ENCODE results near the gene NINL.

The NINL gene

DNA sequence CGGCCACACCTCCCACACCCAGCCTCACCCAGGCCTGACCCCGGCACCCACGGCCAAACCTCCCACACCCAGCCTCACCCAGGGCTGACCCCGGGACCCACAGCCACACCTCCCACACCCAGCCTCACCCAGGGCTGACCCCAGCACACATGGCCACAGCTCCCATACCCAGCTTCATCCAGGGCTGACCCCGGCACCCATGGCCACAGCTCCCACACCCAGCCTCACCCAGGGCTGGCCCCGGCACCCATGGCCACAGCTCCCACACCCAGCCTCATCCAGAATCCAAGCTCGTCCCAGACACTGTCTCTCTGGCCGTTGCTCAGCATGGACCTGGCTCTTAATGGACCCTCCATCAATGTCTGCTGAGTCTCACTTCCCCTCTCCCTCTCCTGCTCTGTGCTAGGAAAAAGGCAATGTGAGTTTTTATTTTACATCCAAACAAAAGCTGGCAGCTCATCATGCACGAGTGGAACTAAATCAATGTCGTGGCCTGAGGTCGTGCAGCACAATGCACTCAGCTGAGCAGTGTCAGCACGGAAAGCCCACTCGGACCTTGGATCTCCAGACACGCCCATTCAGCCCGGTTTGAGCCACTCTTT, 36.1 kb downstream of the NINL start:
- H3K4me2 ChIP-seq (ENCODE audit: low read length), result no peak overlapping the region
- no peak overlapping the region for H3K9ac ChIP-seq (ENCODE audit: low read depth, low read length)
- peaks cover 17% of the 10 kb centered on the region for H3K4me1 ChIP-seq (ENCODE audit: control insufficient read depth, insufficient read depth, low read length)
- no peak overlapping the region for H3K4me3 ChIP-seq (ENCODE audit: low read length)
- no peaks in the 10 kb centered on the region for H3K36me3 ChIP-seq (ENCODE audit: insufficient read depth, low read length)
- no peaks in the 10 kb centered on the region for H3K27me3 ChIP-seq (ENCODE audit: control insufficient read depth, insufficient read depth, low read length)
- H3K9me3 ChIP-seq (replicated peaks; ENCODE audit: low read length), result no peaks in the 10 kb centered on the region

DNA sequence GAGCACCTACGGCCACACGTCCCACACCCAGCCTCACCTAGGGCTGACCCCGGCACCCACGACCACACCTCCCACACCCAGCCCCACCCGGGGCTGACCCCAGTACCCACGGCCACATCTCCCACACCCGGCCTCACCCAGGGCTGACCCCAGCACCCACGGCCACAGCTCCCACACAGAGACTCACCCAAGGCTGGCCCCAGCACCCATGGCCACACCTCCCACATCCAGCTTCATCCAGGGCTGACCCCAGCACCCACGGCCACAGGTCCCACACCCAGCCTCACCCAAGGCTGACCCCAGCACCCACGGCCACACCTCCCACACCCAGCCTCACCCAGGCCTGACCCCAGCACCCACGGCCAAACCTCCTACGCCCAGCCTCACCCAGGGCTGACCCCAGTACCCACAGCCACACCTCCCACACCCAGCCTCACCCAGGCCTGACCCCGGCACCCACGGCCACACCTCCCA, 36.7 kb downstream of the NINL start:
- H3K9me3 ChIP-seq (replicated peaks; ENCODE audit: low read length), result no peaks in the 10 kb centered on the region
- no peaks in the 10 kb centered on the region for H3K27me3 ChIP-seq (ENCODE audit: control insufficient read depth, insufficient read depth, low read length)
- H3K9ac ChIP-seq (ENCODE audit: low read depth, low read length), result no peak overlapping the region
- no peak overlapping the region for H3K4me2 ChIP-seq (ENCODE audit: low read length)
- H3K36me3 ChIP-seq (ENCODE audit: insufficient read depth, low read length), result no peaks in the 10 kb centered on the region
- H3K4me3 ChIP-seq (ENCODE audit: low read length), result no peak overlapping the region
- H3K4me1 ChIP-seq (ENCODE audit: control insufficient read depth, insufficient read depth, low read length), result peaks cover 14% of the 10 kb centered on the region

GRCh38 chr20:25547999-25548398, 37.3 kb downstream of the NINL start:
- H3K27me3 ChIP-seq (ENCODE audit: control insufficient read depth, insufficient read depth, low read length), result no peaks in the 10 kb centered on the region
- no peak overlapping the region for H3K9ac ChIP-seq (ENCODE audit: low read depth, low read length)
- H3K4me1 ChIP-seq (ENCODE audit: control insufficient read depth, insufficient read depth, low read length), result peaks cover 18% of the 10 kb centered on the region
- H3K36me3 ChIP-seq (ENCODE audit: insufficient read depth, low read length), result no peaks in the 10 kb centered on the region
- H3K4me2 ChIP-seq (ENCODE audit: low read length), result no peak overlapping the region
- no peak overlapping the region for H3K4me3 ChIP-seq (ENCODE audit: low read length)
- no peaks in the 10 kb centered on the region for H3K9me3 ChIP-seq (replicated peaks; ENCODE audit: low read length)

DNA sequence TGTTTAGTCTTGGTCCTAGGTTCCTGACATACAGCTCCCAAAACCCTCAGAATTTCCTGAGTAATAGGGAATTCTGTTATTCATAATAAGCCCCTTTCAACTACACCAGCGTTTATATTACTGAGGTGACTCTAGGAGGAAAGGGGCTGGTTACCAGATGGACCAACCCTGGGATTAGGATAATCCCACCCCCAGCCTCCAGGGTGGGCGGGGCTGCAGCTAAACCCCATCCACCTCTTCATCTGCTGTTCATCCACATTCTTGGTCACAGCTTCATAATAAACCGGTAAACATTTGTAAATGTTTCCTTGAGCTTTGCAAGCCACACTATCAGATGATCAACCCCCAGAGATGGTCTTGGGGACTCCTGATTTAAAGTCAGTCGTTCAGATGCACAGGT, 38.3 kb downstream of the NINL start:
- Histone ChIP-seq H3K27me3 (ENCODE audit: control insufficient read depth, insufficient read depth, low read length) (no peaks in the 10 kb centered on the region), H3K4me1 (ENCODE audit: control insufficient read depth, insufficient read depth, low read length) (peaks cover 24% of the 10 kb centered on the region), H3K9me3 (replicated peaks; ENCODE audit: low read length) (no peaks in the 10 kb centered on the region), H3K36me3 (ENCODE audit: insufficient read depth, low read length) (no peaks in the 10 kb centered on the region), H3K4me3 (ENCODE audit: low read length) (no peak overlapping the region), H3K9ac (ENCODE audit: low read depth, low read length) (no peak overlapping the region), H3K4me2 (ENCODE audit: low read length) (no peak overlapping the region)

- H3K9me3 ChIP-seq (replicated peaks; ENCODE audit: low read length), result no peaks in the 10 kb centered on the region
- no peak overlapping the region for H3K4me2 ChIP-seq (ENCODE audit: low read length)
- H3K4me3 ChIP-seq (ENCODE audit: low read length), result no peak overlapping the region
- no peak overlapping the region for H3K9ac ChIP-seq (ENCODE audit: low read depth, low read length)
- peaks cover 30% of the 10 kb centered on the region for H3K4me1 ChIP-seq (ENCODE audit: control insufficient read depth, insufficient read depth, low read length)
- no peaks in the 10 kb centered on the region for H3K27me3 ChIP-seq (ENCODE audit: control insufficient read depth, insufficient read depth, low read length)
- H3K36me3 ChIP-seq (ENCODE audit: insufficient read depth, low read length), result no peaks in the 10 kb centered on the region
Measured at GRCh38 chr20:25546048-25546447, 39.3 kb downstream of the NINL start.

DNA sequence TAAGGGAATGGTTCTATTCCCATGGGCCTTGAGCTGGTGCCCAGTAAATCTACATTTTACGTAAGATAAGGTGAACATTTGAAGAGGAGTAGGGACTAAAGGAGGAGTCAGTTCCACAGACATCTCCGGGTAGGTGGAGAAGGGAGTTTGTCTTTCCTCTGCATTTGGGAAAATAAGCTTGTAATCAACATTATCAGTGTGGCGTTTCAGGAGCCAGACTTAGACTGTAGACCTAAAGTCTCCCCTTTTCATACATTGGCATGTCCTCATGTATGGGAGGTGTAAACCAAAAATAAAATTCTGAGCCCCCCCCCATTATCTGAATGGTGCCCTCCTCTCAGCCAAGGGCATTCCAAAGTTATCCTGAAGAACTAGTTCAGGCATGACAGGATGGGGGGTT, 40.2 kb downstream of the NINL start:
- H3K4me2 ChIP-seq (ENCODE audit: low read length), result no peak overlapping the region
- no peak overlapping the region for H3K4me3 ChIP-seq (ENCODE audit: low read length)
- no peaks in the 10 kb centered on the region for H3K9me3 ChIP-seq (replicated peaks; ENCODE audit: low read length)
- no peaks in the 10 kb centered on the region for H3K36me3 ChIP-seq (ENCODE audit: insufficient read depth, low read length)
- no peaks in the 10 kb centered on the region for H3K27me3 ChIP-seq (ENCODE audit: control insufficient read depth, insufficient read depth, low read length)
- no peak overlapping the region for H3K9ac ChIP-seq (ENCODE audit: low read depth, low read length)
- peaks cover 35% of the 10 kb centered on the region for H3K4me1 ChIP-seq (ENCODE audit: control insufficient read depth, insufficient read depth, low read length)

DNA sequence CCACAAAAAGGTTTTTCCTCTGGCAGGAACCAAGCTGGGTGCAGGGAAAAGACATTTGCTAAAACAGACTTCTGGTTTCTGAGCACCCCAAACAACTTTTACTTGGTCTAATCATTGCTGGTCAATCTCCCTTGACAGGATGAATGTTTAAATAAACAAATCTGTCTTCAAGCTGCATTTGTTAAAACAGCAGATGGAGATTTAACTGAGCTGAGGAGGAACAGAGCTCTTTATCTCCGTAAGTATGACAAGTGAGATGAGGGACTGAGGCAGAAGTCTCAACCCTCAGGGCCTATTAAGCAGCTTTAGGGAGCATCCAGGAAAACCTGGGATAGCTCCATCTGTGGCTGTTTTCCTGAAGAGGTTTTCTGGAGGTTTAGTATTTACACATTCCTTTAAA, 40.6 kb downstream of the NINL start:
- Histone ChIP-seq H3K4me2 (ENCODE audit: low read length) (no peak overlapping the region), H3K9ac (ENCODE audit: low read depth, low read length) (no peak overlapping the region), H3K36me3 (ENCODE audit: insufficient read depth, low read length) (no peaks in the 10 kb centered on the region), H3K9me3 (replicated peaks; ENCODE audit: low read length) (no peaks in the 10 kb centered on the region), H3K4me3 (ENCODE audit: low read length) (no peak overlapping the region), H3K4me1 (ENCODE audit: control insufficient read depth, insufficient read depth, low read length) (peaks cover 35% of the 10 kb centered on the region), H3K27me3 (ENCODE audit: control insufficient read depth, insufficient read depth, low read length) (no peaks in the 10 kb centered on the region)

DNA sequence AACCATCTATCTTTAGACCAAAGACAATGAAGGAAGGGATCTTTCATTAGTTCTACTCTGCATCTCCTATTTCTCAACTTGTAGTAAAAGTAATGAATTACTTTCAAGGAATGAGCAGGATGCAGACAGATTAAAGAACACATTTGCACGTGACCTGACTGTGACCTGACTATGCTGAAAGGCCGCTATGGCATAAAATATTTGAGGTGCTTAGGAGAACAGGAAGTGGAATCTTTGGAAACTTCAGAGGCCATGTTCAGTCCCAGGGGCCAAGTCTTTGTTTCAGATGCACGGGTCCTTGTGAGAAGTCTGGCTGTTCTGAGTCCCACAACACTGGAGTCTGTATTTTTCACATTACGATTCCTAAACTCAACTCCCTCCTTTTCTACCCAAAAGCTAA, 41.0 kb downstream of the NINL start:
- H3K27me3 ChIP-seq (ENCODE audit: control insufficient read depth, insufficient read depth, low read length), result no peaks in the 10 kb centered on the region
- peaks cover 35% of the 10 kb centered on the region for H3K4me1 ChIP-seq (ENCODE audit: control insufficient read depth, insufficient read depth, low read length)
- H3K36me3 ChIP-seq (ENCODE audit: insufficient read depth, low read length), result no peaks in the 10 kb centered on the region
- no peak overlapping the region for H3K4me3 ChIP-seq (ENCODE audit: low read length)
- H3K4me2 ChIP-seq (ENCODE audit: low read length), result no peak overlapping the region
- H3K9ac ChIP-seq (ENCODE audit: low read depth, low read length), result no peak overlapping the region
- no peaks in the 10 kb centered on the region for H3K9me3 ChIP-seq (replicated peaks; ENCODE audit: low read length)

GRCh38 chr20:25543068-25543467, 42.3 kb downstream of the NINL start:
- H3K4me1 ChIP-seq (ENCODE audit: control insufficient read depth, insufficient read depth, low read length), result peaks cover 35% of the 10 kb centered on the region
- H3K27me3 ChIP-seq (ENCODE audit: control insufficient read depth, insufficient read depth, low read length), result no peaks in the 10 kb centered on the region
- H3K9me3 ChIP-seq (replicated peaks; ENCODE audit: low read length), result no peaks in the 10 kb centered on the region
- H3K4me2 ChIP-seq (ENCODE audit: low read length), result peak overlapping the region; percentile 9
- H3K36me3 ChIP-seq (ENCODE audit: insufficient read depth, low read length), result no peaks in the 10 kb centered on the region
- no peak overlapping the region for H3K9ac ChIP-seq (ENCODE audit: low read depth, low read length)
- no peak overlapping the region for H3K4me3 ChIP-seq (ENCODE audit: low read length)

- Histone ChIP-seq H3K4me3 (ENCODE audit: low read length) (no peak overlapping the region), H3K36me3 (ENCODE audit: insufficient read depth, low read length) (no peaks in the 10 kb centered on the region), H3K9me3 (replicated peaks; ENCODE audit: low read length) (no peaks in the 10 kb centered on the region), H3K4me2 (ENCODE audit: low read length) (peak overlapping the region; percentile 51), H3K4me1 (ENCODE audit: control insufficient read depth, insufficient read depth, low read length) (peaks cover 35% of the 10 kb centered on the region), H3K9ac (ENCODE audit: low read depth, low read length) (no peak overlapping the region), H3K27me3 (ENCODE audit: control insufficient read depth, insufficient read depth, low read length) (no peaks in the 10 kb centered on the region)
Measured at GRCh38 chr20:25541676-25542075, 43.7 kb downstream of the NINL start.

GRCh38 chr20:25539742-25540672, 45.3 kb downstream of the NINL start:
- Histone ChIP-seq H3K9ac (ENCODE audit: low read depth, low read length) (peak overlapping the region; percentile 43), H3K4me3 (ENCODE audit: low read length) (peak overlapping the region; percentile 59), H3K27me3 (ENCODE audit: control insufficient read depth, insufficient read depth, low read length) (no peaks in the 10 kb centered on the region), H3K36me3 (ENCODE audit: insufficient read depth, low read length) (no peaks in the 10 kb centered on the region), H3K4me1 (ENCODE audit: control insufficient read depth, insufficient read depth, low read length) (peaks cover 35% of the 10 kb centered on the region), H3K4me2 (ENCODE audit: low read length) (peak overlapping the region; percentile 77), H3K9me3 (replicated peaks; ENCODE audit: low read length) (no peaks in the 10 kb centered on the region)

Measured in skeletal muscle satellite cell (primary cell).